HG03108 (cell line): ENCODE measurements around the gene TBX4.

Experiments
- ATAC-seq: cut with Tn5 transposase; IDR thresholded peaks from one replicate; pipeline ENCODE4 v1.9.1; 2021; ENCODE audit warnings: moderate library complexity; ENCODE audit not compliant: unreplicated experiment

Gene TBX4

DNA sequence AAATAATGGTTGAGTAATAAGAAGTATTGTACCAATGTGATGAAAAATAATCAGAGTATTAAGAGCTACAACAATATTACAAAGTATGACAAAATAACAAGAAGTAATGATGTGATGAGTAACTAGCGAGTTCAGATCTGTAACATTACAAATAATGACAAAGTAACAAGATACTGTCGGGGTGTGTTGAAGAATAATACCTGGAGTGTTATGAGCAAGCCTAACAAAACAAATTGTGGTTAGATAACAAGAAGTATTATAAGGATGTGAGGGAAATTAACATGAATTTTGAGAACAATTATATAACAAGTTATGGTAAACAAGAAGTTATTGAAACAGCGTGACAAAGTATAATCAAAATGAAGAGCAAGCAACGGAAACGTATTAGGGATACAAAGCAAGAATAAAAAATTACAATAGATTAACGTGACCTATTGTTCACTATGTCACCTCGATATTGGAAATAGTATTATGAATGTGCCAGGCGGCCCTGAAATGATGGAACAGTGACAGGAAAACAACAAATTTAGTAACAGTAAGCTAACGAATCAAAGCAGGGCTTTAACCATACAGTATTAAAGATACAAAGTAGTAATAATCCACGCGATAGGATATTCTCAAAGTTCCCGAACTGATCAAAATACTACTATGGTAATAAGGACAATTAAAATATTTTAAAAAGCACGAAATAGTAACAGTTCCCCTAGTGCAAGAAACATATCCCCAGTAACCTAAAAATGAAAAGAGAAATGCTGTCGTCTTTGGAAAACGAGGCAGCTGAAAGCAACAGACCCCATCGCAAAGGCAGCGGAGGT lies 1.6 kb downstream of the TBX4 start:
- ATAC-seq = no peak

GRCh38 chr17:61454381-61455323 lies 2.4 kb downstream of the TBX4 start:
- no peak for ATAC-seq

DNA sequence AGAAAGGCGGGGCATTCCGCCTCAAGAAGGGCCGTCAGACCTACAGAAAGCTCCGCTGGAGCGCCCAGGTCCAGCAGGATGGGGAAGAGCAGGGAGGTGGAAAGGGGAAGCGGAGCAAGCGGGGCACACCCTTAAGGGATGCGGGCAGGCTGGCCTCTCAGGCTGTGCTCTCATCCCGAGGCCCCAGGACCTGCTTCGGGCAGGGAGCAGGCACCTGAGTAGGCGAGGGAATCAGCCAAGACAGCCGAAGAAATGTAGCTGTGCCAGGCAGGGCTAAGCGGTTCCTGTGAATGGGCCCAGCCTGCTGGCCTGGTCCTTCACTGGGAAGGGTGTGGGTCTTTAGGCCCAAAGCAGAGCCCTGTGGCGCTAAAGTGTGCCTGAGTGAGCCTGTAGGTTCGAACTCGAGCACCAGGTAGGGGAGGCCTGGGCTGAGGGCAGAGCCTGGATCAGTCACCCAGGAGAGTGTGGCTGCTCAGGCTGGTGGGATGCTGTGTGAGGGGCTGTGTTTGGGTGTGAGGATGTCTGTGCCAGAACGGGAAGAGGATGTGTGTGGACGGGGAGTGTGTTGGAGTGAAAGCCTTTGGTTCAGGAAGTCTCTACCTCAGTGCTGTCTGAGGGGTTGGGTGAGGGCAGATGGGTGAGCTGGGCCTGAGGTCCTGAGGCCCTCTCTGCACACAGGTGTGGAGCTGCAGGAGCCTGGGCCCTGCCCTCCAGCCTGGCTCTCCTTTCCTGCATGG lies 3.3 kb downstream of the TBX4 start:
- no peak for ATAC-seq

GRCh38 chr17:61456061-61456681 lies 3.9 kb downstream of the TBX4 start:
- ATAC-seq = no peak

DNA sequence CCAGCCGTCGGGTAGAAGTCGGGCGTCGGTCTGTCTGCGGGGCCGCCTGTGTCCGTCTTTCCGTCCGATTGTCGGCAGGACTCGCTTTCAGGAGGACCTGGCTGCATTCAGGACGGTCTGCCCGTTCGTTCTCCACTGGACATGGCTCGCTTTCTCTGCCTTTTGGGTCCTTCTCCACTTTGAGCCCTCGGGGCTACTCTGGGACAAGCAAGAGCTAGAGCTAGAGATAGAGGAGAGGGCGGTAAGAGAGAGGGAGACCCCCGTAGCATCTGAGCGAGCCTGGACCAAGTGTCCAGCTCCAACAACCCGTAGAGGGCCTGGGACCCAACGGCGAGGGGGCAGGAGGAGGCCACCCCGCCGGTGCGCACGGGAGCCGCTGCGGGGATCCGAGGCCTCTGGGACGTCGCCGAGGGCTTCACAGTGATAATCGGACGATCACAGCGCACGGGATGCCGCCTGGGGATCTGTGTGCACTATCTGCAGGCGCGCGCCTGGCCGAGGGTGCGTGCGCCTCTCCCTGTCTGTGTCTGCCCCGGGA lies 4.5 kb downstream of the TBX4 start:
- no peak for ATAC-seq

- ATAC-seq = no peak
Observed at GRCh38 chr17:61457226-61457983, 5.2 kb downstream of the TBX4 start.

DNA sequence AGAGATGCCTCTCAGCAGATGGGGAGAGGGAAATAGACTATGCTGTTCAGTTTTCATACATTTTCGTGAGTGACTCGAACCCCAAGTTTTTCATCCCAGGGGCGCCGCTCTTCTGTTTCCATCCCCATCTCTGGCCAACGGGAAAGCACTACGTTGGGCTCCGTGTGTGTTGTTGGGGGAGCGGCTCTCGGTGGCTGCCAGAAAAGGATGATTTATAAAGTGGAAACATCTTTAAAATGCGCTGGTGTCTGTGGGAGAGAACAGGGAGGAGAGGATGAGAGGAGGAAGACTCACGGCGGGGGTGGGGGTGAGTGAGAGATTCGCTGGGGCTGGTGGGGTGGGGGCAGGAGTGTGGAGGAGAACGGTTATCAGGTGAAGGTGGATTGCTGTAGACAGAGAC lies 5.8 kb downstream of the TBX4 start:
- no peak for ATAC-seq

GRCh38 chr17:61458421-61459141 lies 6.4 kb downstream of the TBX4 start:
- no peak for ATAC-seq

DNA sequence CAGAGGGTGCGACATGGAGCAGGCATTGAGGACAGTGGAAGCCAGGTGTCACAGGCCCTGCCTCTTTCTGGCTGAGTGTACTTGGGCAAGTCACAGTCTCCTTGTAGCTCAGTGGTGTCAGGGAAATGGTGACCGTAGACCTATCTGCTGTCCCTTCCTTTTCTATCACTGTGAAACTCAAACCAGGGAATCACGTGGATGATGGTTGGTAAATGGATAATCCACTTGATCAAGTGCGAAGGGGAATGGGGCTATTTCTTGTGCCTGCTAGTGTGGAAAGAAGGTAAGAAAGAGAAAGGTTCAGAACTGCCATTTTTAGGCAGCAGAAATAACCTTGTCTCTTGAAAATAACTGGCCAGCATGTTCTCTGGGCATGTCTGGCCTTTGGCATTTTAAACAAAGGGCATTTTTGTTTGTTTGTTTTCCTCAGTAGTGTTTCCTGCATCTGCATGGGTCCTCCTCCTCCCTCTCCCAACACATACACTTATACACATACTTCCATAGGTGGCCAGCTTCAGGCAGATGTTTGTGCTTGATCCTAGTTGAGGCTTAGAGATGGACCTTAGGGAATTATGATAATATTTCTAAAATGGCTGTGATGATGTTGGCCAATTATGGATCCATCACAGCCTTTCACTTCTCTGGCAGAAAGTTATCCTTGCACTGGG lies 7.1 kb downstream of the TBX4 start:
- ATAC-seq = no peak

DNA sequence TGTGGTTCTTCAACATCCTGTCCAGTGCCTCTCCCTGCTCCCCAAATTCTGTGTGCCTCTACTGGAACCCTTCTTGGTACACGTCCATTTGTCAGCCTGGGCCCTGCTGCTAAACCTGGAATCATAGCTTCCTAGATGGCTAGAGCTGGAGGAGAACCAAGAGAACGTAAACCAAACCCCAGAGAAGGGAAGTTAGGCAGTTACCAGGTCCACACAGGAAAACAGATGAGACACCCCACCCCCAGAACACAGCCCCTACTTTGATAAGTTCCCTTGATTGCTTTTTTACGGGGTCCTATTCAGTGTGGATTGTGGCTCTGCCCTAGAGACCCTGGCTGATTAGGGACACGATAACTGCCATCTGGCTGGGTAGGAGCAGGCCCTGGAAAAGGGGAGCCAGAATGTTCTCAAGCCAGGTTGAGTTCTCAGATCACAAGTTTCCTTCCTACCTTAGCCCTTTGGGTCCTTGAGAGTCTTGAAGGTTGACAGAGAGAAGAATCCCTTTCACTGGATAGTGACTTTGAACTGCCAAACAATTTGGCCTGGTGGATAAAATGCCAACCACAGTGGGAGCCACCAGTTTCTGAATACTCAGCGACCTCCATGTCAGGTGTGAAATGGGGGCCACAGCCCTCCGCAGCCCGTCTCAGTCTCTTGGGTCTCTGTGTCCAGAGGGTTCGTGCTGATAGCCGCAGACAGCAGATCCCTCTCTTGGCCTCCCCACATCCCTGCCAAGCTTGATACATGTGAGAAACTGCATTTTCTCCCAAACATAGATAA lies 7.9 kb downstream of the TBX4 start:
- ATAC-seq = no peak

GRCh38 chr17:61460796-61461585 lies 8.8 kb downstream of the TBX4 start:
- ATAC-seq = no peak

GRCh38 chr17:61461586-61461966 lies 9.4 kb downstream of the TBX4 start:
- no peak for ATAC-seq

DNA sequence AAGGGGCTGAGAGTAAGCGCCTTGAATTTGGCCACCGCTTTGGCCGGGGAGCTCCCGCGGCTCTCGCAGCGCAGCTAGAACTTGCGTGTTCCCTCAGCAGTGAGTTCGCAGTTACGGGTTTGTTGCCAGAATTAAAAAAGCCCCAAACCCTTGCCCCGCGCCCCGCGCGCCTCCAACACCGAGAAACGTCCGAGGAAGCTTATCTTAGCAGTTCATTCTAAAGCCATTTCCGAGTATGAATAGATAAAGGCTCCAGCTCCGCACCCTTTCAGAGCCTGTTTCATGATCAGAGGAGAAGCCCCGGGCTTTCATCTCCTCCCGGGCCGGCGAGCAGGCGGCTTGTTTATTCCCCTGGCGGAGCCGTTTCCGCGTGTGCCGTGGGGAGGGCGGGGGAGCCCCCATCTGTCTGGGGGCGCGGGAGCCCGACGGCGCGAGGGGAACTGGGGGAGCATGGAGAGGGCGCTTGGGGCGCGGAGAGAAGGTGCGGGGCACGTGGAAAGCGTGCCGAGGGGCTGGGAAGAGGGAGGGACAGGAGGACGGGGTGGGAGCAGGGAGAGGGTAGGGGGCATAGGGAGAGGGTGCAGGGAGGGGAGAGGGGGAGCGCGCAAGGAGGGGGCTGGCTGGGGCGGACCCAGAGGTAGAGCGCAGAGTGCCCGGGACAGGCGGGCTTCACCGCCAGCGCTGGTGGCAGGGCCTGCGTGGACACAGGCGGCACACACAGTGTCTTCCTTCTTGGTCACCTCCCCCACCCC lies 9.9 kb downstream of the TBX4 start:
- ATAC-seq = no peak

GRCh38 chr17:61462719-61463315 lies 10.6 kb downstream of the TBX4 start:
- ATAC-seq = no peak

DNA sequence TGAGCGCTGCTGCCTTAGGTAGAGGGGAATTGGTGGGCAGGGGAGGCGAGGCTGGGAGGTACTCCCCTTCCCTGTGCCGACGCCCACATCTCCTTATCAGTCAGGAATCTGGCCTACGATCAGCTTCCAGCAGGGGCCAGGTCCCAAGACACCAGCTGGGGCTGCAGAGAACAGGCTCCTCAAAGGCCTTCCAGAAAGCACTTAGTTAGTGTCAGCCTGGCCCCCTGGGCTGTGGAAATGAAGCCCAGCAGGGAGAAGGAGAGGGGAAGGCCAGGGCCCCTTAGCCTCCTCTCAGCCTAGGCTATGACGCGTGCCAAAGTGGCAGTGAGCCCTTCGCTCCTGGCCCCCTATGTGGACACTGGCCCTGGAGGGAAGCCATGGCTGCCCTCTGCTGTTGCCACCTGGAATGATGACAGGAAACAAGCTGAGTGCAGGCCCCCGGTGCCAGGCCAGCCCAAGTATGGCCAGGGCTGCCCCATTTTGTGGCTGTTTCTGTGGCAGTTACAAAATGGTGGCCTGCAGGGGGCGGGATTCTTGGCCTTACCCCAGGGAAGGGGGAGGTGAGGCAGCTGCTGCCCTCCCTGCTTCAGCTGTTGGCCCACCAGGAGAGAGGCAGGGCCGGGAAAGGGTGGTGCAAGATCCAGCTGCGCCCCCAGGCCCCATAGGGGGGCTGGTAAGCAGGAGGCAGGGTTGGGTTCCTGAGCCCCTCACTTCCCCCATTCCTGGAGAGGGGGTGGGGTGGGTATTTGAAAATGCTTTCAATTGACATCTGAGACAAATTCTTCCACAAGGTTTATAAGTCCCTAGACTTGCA lies 11.3 kb downstream of the TBX4 start:
- no peak for ATAC-seq
